Neural cell (in vitro differentiated cells): ENCODE measurements around the gene AKR1A1.

Experiments used
- EP300 ChIP-seq: fragments of 450-650 bp; conservative IDR thresholded peaks from 2 replicates; pipeline ENCODE4 v1.6.1; 2014; ENCODE audit warnings: antibody characterized with exemption, mild to moderate bottlenecking, moderate library complexity; ENCODE audit not compliant: poor library complexity, severe bottlenecking
- EZH2 ChIP-seq: fragments of 200-600, 300-800 bp; shearing (Covaris generic), sonication (generic); IDR thresholded peaks from 2 replicates; pipeline ENCODE4 v1.6.1; 2014; ENCODE audit warnings: antibody characterized with exemption, low read length, borderline replicate concordance, mild to moderate bottlenecking; ENCODE audit not compliant: insufficient read depth, poor library complexity, severe bottlenecking
- MXI1 ChIP-seq: fragments of 450-650 bp; conservative IDR thresholded peaks from 2 replicates; pipeline ENCODE4 v1.6.1; 2014; ENCODE audit warnings: antibody characterized with exemption, mild to moderate bottlenecking; ENCODE audit not compliant: poor library complexity, severe bottlenecking
- POLR2AphosphoS5 ChIP-seq: IDR thresholded peaks from 2 replicates; pipeline ENCODE4 v1.6.1; 2012
- RAD21 ChIP-seq: fragments of 450-650 bp; conservative IDR thresholded peaks from 2 replicates; pipeline ENCODE4 v1.6.1; 2014; ENCODE audit warnings: antibody characterized with exemption, mild to moderate bottlenecking, moderate library complexity
- SMC3 ChIP-seq: fragments of 450-650 bp; conservative IDR thresholded peaks from 2 replicates; pipeline ENCODE4 v1.6.1; 2014; ENCODE audit warnings: antibody characterized with exemption, mild to moderate bottlenecking, moderate library complexity; ENCODE audit not compliant: poor library complexity
- TAF1 ChIP-seq: IDR thresholded peaks from 2 replicates; pipeline ENCODE4 v1.6.1; 2012; ENCODE audit warnings: low read depth
- TF ChIP-seq, protein P1 (sequence below): fragments of 450-650 bp; IDR thresholded peaks from 2 replicates; pipeline ENCODE4 v1.5.1; 2014; ENCODE audit warnings: antibody characterized with exemption, mild to moderate bottlenecking, moderate library complexity; ENCODE audit not compliant: poor library complexity, severe bottlenecking
- TF ChIP-seq, protein P2 (sequence below): IDR thresholded peaks from 2 replicates; pipeline ENCODE4 v1.6.1; 2012; ENCODE audit warnings: borderline replicate concordance

DNA sequence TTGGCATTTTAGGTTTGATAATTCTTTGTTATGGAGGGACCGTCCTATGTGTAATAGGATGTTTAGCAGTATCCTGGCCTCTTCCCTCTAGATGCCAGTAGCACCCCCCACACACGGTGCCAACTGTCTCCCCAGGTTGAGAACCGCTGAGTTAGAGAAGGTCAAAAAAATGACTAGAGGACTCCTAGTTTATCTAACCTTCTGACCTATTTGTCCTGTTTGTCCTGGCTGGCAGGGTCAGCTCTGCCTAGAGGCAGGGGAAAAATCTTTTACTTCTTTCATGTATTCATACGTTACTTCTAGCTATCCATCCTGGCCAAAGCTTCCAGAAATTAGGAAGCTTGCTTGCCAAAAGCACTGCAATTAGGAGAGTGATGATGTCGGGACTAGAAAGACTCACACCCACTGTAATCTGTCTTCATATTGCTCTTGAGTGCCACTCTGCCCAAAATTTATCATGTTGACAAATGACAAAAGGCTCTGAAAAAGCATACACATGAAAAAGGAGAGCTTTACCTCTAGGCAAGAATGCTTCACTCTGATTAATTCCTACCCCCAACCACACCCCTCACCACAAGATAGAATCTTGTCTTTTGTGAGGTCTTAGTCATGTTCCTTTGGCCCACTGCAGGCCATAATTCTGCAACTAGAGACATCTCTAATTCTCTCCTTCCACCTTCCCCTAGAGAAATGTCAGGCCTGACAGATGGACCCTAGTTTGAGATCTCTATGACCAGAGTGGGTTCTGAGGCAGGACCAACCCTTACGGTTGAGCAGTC, 14.4 kb upstream of the AKR1A1 start:
- TF ChIP-seq, protein P1, sequence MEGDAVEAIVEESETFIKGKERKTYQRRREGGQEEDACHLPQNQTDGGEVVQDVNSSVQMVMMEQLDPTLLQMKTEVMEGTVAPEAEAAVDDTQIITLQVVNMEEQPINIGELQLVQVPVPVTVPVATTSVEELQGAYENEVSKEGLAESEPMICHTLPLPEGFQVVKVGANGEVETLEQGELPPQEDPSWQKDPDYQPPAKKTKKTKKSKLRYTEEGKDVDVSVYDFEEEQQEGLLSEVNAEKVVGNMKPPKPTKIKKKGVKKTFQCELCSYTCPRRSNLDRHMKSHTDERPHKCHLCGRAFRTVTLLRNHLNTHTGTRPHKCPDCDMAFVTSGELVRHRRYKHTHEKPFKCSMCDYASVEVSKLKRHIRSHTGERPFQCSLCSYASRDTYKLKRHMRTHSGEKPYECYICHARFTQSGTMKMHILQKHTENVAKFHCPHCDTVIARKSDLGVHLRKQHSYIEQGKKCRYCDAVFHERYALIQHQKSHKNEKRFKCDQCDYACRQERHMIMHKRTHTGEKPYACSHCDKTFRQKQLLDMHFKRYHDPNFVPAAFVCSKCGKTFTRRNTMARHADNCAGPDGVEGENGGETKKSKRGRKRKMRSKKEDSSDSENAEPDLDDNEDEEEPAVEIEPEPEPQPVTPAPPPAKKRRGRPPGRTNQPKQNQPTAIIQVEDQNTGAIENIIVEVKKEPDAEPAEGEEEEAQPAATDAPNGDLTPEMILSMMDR: no peak
- TF ChIP-seq EP300: no peak
- TF ChIP-seq RAD21: no peak
- no peak for TF ChIP-seq MXI1
- no peak for TF ChIP-seq POLR2AphosphoS5
- TF ChIP-seq TAF1: no peak
- no peak for TF ChIP-seq EZH2
- TF ChIP-seq, protein P2, sequence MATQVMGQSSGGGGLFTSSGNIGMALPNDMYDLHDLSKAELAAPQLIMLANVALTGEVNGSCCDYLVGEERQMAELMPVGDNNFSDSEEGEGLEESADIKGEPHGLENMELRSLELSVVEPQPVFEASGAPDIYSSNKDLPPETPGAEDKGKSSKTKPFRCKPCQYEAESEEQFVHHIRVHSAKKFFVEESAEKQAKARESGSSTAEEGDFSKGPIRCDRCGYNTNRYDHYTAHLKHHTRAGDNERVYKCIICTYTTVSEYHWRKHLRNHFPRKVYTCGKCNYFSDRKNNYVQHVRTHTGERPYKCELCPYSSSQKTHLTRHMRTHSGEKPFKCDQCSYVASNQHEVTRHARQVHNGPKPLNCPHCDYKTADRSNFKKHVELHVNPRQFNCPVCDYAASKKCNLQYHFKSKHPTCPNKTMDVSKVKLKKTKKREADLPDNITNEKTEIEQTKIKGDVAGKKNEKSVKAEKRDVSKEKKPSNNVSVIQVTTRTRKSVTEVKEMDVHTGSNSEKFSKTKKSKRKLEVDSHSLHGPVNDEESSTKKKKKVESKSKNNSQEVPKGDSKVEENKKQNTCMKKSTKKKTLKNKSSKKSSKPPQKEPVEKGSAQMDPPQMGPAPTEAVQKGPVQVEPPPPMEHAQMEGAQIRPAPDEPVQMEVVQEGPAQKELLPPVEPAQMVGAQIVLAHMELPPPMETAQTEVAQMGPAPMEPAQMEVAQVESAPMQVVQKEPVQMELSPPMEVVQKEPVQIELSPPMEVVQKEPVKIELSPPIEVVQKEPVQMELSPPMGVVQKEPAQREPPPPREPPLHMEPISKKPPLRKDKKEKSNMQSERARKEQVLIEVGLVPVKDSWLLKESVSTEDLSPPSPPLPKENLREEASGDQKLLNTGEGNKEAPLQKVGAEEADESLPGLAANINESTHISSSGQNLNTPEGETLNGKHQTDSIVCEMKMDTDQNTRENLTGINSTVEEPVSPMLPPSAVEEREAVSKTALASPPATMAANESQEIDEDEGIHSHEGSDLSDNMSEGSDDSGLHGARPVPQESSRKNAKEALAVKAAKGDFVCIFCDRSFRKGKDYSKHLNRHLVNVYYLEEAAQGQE: no peak
- TF ChIP-seq SMC3: no peak
